Muscle layer of colon (tissue), 2 donors: Measurements from ENCODE around the gene IL10.

Experiments used
- H3K27ac ChIP-seq: one replicate; pipeline ENCODE4 v1.7.0; 2013; ENCODE audit warnings: low read depth, mild to moderate bottlenecking, low read length, moderate library complexity
- H3K27me3 ChIP-seq, 2 donors: one replicate each; pipeline ENCODE4 v1.7.0; 2013; ENCODE audit warnings: low read length in 2 of 2, mild to moderate bottlenecking in 2 of 2; ENCODE audit not compliant: insufficient read depth in 2 of 2, control insufficient read depth in 1 of 2
- H3K36me3 ChIP-seq: one replicate; pipeline ENCODE4 v1.7.0; 2013; ENCODE audit warnings: mild to moderate bottlenecking, low read length; ENCODE audit not compliant: insufficient read depth
- H3K4me1 ChIP-seq: one replicate; pipeline ENCODE4 v1.7.0; 2013; ENCODE audit warnings: mild to moderate bottlenecking, low read length; ENCODE audit not compliant: insufficient read depth
- H3K4me3 ChIP-seq, 2 donors: one replicate each; pipeline ENCODE4 v1.7.0; 2013; ENCODE audit warnings: low read length in 2 of 2, low read depth in 1 of 2, mild to moderate bottlenecking in 1 of 2, moderate library complexity in 1 of 2
- H3K9ac ChIP-seq: one replicate; pipeline ENCODE4 v1.7.0; 2013; ENCODE audit warnings: low read length
- H3K9me3 ChIP-seq: one replicate; pipeline ENCODE4 v1.7.0; 2013; ENCODE audit warnings: mild to moderate bottlenecking, low read length
- donor health status: abdominal sarcoma.
- donor health status: Adenocarcinoma of cecum.

The IL10 gene

DNA sequence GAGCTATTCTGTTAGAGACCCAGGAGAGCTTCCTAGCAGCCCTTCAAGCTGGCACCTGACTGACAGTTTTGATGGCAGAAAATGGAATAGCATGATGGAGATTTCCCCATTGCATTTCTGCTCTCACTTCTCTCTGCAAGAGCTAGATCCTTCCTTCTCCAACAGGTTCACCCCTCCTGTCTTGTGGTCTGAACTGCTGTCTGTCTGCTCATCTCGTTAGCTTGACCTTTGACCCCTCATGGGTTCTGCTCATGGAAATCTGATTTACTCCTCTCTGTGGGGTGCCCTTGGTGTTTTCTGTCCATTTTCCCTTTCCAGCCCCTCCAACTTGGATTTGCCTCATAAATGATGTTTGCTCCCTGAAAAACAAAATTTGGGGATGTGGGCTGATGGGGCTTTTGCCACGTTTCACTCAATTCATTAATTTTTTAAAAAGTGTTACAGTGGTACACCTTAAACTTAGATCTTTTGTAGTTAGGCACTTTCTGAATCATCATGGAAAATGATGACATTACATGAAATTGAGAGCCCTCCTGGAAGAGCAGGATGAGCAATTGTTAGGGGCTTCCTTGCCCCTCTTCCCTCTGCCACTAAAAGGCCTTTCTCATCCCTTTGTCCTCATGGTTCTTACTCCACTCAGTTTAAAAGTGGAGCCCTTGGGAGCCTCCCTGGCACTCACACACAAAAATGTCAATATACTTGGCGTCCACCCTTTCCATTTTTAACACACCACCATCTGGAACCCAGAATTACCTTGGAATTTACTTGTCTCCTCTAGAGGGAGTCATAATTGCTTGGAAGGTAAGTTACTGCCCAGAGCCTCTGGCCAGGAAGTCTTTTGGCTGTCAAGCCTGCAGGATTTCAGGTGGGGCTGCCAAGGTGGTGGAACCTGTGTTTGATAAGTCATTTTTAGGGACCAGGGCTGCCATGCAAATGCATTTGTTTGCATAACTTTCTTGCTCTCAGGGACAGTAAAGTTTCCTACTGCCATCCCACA lies 33.6 kb downstream of the IL10 start:
- H3K4me3 ChIP-seq, result no peak overlapping the region
- H3K9ac ChIP-seq, result no peak overlapping the region
- H3K9me3 ChIP-seq, result no peaks in the 10 kb centered on the region
- H3K36me3 ChIP-seq, result peaks cover 8% of the 10 kb centered on the region
- no peak overlapping the region for H3K27ac ChIP-seq
- H3K4me1 ChIP-seq, result no peaks in the 10 kb centered on the region
- H3K27me3 ChIP-seq, result no peaks in the 10 kb centered on the region

DNA sequence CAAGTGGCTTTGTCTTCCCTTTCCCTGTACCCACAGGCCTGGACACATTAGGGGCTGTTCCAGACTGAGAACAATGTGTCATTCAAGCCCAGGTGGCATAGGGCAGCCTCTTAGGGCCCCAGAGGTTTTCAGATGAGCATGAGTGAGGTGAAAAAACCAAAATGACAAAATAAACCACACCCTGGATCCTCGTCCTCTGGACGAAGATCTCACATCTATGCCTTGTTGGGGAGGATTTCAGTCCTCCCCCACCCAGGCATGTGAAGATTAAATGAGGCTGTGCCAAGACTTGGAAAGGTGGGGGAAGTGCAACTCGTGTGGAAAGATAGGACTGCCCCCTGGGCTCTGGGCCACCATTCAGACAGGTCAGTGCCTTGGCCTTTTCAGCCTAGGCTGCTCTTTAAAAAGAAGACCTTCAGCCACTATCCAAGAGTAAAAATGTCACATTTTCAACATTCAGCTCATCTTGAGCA lies 34.5 kb downstream of the IL10 start:
- no peak overlapping the region for H3K9ac ChIP-seq
- H3K4me3 ChIP-seq, result no peak overlapping the region
- peaks cover 14% of the 10 kb centered on the region for H3K36me3 ChIP-seq
- H3K4me1 ChIP-seq, result no peaks in the 10 kb centered on the region
- H3K27ac ChIP-seq, result no peak overlapping the region
- H3K9me3 ChIP-seq, result no peaks in the 10 kb centered on the region
- H3K27me3 ChIP-seq, result no peaks in the 10 kb centered on the region

DNA sequence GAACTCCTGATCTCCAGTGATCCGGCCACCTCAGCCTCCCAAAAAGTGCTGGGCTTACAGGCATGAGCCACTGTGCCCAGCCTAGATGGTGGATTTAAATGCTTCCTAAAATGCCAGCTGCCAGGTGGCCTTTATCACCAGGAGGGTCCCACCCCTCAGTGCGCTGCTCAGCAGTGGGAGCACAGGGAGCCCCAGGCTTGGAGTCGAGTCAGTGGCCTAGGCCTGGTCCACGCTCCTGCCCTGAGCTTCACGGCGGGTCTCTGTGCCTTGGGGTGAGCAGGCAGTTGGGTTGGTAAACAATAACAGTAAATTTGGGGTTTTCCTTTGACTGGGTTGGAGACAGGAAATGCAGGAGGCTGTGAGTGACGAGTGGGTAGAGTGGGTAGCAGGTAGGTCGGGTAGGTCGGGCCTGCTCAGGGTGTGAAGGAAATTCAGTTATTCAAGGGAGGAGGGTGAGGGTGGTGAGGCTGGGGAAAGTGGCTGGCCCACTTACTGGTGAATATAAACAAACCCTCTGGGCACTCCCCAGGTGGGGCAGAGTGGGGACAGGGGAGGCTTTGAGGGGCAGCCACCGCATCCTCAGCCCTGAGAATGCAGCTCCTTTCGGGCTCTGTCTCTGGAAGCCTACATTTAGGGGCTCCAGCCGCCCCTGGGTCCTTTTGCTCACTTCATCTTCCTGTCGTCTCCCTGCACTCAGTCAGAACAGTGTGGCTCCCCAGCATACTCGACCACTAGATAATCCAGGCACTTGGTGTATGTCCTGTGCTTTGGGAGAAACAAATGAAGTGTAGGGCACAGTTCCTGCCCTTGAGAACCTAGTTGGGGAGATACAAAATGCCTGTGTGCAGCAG lies 35.2 kb downstream of the IL10 start:
- no peak overlapping the region for H3K27ac ChIP-seq
- no peak overlapping the region for H3K9ac ChIP-seq
- H3K4me1 ChIP-seq, result no peaks in the 10 kb centered on the region
- no peak overlapping the region for H3K4me3 ChIP-seq
- H3K36me3 ChIP-seq, result peaks cover 21% of the 10 kb centered on the region
- no peaks in the 10 kb centered on the region for H3K27me3 ChIP-seq
- no peaks in the 10 kb centered on the region for H3K9me3 ChIP-seq

GRCh38 chr1:206735553-206736031 lies 36.7 kb downstream of the IL10 start:
- Histone ChIP-seq H3K4me1 (no peaks in the 10 kb centered on the region), H3K27ac (no peak overlapping the region)

GRCh38 chr1:206734499-206735142 lies 37.7 kb downstream of the IL10 start:
- H3K4me1 ChIP-seq, result no peaks in the 10 kb centered on the region
- no peaks in the 10 kb centered on the region for H3K27me3 ChIP-seq
- no peaks in the 10 kb centered on the region for H3K9me3 ChIP-seq
- no peak overlapping the region for H3K4me3 ChIP-seq
- H3K9ac ChIP-seq, result no peak overlapping the region
- H3K36me3 ChIP-seq, result peaks cover 46% of the 10 kb centered on the region
- H3K27ac ChIP-seq, result no peak overlapping the region

More at GRCh38 chr1:206735553-206736031, 36.7 kb downstream of the IL10 start:
- Histone ChIP-seq H3K27me3 (no peaks in the 10 kb centered on the region), H3K36me3 (peaks cover 36% of the 10 kb centered on the region), H3K4me3 (no peak overlapping the region), H3K9ac (no peak overlapping the region), H3K9me3 (no peaks in the 10 kb centered on the region)

GRCh38 chr1:206732992-206733391 lies 39.3 kb downstream of the IL10 start:
- H3K36me3 ChIP-seq, result peaks cover 52% of the 10 kb centered on the region
- no peak overlapping the region for H3K4me3 ChIP-seq
- no peak overlapping the region for H3K27ac ChIP-seq
- no peak overlapping the region for H3K9ac ChIP-seq
- peaks cover 5% of the 10 kb centered on the region for H3K4me1 ChIP-seq
- no peaks in the 10 kb centered on the region for H3K27me3 ChIP-seq
- H3K9me3 ChIP-seq, result no peaks in the 10 kb centered on the region

DNA sequence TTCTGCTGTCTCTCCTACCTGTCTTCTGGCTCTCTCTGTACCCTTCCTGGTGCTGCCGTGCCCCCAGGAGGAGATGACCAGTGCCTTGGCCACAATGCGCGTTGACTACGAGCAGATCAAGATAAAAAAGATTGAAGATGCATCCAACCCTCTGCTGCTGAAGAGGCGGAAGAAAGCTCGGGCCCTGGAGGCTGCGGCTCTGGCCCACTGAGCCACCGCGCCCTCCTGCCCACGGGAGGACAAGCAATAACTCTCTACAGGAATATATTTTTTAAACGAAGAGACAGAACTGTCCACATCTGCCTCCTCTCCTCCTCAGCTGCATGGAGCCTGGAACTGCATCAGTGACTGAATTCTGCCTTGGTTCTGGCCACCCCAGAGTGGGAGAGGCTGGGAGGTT lies 39.8 kb downstream of the IL10 start:
- H3K27me3 ChIP-seq, result no peaks in the 10 kb centered on the region
- H3K27ac ChIP-seq, result no peak overlapping the region
- H3K9me3 ChIP-seq, result no peaks in the 10 kb centered on the region
- peaks cover 8% of the 10 kb centered on the region for H3K4me1 ChIP-seq
- peaks cover 52% of the 10 kb centered on the region for H3K36me3 ChIP-seq
- no peak overlapping the region for H3K9ac ChIP-seq
- no peak overlapping the region for H3K4me3 ChIP-seq

GRCh38 chr1:206729507-206729906 lies 42.8 kb downstream of the IL10 start:
- Histone ChIP-seq H3K9me3 (no peaks in the 10 kb centered on the region), H3K4me3 (no peak overlapping the region), H3K27me3 (no peaks in the 10 kb centered on the region), H3K9ac (no peak overlapping the region), H3K4me1 (peaks cover 30% of the 10 kb centered on the region), H3K36me3 (peaks cover 44% of the 10 kb centered on the region), H3K27ac (no peak overlapping the region)

DNA sequence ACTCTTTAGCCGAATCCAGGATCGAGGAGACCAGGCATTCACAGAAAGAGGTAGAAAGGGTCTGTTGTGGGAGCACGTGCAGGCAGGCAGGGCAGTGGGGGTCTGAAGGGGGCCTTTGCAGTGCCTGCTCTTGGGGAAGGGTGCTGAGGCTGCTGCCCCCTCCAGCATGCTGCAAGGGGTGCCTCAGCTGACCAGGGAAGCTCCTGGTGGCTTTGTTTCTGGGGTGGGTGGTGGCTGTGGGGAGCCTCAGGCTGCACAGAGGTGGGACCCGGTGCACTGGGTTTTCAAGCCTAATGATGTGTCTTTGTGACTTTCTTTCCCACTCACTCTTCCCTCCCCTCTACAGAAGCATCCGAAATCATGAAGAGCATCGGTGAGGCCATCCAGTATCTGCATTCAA lies 43.2 kb downstream of the IL10 start:
- H3K36me3 ChIP-seq, result peaks cover 44% of the 10 kb centered on the region
- H3K27me3 ChIP-seq, result no peaks in the 10 kb centered on the region
- H3K4me1 ChIP-seq, result peaks cover 35% of the 10 kb centered on the region
- H3K9ac ChIP-seq, result no peak overlapping the region
- H3K9me3 ChIP-seq, result no peaks in the 10 kb centered on the region
- no peak overlapping the region for H3K27ac ChIP-seq
- no peak overlapping the region for H3K4me3 ChIP-seq

DNA sequence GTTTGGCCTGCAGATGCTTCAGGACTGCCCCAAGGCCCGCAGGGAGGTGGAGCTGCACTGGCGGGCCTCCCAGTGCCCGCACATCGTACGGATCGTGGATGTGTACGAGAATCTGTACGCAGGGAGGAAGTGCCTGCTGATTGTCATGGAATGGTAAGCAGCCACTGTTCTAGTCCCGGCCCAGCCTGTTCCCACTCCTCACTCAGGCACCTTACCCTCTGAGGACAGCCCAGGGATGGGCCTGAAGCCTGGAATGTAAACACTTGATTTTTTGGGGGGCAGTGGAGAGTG lies 43.7 kb downstream of the IL10 start:
- H3K27me3 ChIP-seq, result no peaks in the 10 kb centered on the region
- peaks cover 39% of the 10 kb centered on the region for H3K4me1 ChIP-seq
- no peak overlapping the region for H3K9ac ChIP-seq
- no peak overlapping the region for H3K27ac ChIP-seq
- H3K9me3 ChIP-seq, result no peaks in the 10 kb centered on the region
- peaks cover 44% of the 10 kb centered on the region for H3K36me3 ChIP-seq
- no peak overlapping the region for H3K4me3 ChIP-seq
